HG03378 (cell line): ENCODE data around the gene CLDN16.

ENCODE experiments used
- ATAC-seq: cut with Tn5 transposase; IDR thresholded peaks from one replicate; pipeline ENCODE4 v1.9.1; 2021; ENCODE audit warnings: mild to moderate bottlenecking, moderate library complexity; ENCODE audit not compliant: unreplicated experiment

Gene CLDN16, protein sequence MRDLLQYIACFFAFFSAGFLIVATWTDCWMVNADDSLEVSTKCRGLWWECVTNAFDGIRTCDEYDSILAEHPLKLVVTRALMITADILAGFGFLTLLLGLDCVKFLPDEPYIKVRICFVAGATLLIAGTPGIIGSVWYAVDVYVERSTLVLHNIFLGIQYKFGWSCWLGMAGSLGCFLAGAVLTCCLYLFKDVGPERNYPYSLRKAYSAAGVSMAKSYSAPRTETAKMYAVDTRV

DNA sequence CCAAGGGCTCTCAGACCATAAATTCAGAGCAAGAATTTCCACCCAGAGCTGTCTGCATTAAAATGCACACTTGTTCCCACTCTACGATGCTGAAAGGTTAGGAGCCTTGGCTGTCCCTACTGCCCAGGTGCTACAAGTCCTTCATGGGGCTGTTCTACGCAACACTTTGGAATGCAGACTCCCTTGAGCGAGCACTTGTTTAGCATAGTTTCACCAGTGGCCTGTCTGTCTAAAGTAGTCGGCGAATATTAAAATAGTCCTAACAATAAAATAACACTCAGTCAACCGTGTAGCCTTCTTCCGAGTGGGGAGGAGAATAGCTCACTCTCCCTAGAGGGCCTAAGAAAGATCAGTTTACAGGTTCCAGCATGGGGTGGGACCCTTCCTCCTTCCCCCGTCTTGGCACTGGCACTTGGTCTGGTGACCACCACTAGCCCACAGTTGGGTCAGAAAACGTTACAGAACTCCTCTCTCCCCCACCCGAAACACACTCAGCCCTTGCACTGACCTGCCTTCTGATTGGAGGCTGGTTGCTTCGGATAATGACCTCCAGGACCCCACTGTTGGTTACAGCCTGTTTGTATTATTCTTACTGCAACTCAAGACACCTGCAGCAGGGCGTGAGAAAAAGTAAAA lies at the start of gene CLDN16:
CLDN16 (plus strand) TSS at position 586 of the 636 bp plus-strand sequence. CDS start 167 bp downstream, outside the sequence.
- no peak for ATAC-seq

DNA sequence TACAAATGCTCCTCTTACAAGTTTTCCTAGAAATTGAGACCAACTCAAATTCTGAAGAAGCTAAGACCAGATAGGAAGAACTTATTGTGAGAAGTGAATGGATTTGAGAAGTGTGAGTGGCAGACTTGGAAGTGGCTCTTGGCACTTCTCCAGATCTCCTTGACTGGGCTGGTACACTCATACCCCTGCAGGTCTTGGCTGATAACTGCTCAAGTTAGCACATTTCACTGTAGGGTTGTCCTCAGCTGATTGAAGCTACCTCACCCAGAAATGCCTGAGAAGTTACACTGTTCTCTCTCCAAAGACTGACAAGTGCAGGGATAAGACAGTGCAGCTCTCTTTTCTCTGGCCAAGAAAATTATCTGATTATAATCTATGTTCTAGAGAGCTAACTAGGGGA lies 49.2 kb upstream of the CLDN16 start:
- ATAC-seq: no peak

DNA sequence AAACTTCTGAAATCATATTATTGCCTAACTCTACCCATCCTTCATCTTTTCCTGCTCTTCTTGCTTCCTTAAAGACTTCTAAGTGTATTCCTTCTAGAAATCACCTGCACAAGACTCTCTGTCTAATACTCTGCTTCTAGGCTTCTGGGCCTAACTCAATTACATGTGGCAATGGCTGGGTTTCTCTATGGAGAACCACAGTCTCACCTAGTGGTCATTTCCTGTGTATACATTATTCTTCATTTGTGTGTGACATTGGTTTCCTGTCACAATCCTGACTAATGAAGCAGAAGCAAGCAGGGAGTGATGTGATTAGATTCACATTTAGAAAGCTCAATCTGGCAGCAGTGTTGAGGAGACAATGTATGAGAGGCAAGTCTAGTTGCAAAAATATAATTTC lies 48.8 kb upstream of the CLDN16 start:
- ATAC-seq: peak; percentile 70

DNA sequence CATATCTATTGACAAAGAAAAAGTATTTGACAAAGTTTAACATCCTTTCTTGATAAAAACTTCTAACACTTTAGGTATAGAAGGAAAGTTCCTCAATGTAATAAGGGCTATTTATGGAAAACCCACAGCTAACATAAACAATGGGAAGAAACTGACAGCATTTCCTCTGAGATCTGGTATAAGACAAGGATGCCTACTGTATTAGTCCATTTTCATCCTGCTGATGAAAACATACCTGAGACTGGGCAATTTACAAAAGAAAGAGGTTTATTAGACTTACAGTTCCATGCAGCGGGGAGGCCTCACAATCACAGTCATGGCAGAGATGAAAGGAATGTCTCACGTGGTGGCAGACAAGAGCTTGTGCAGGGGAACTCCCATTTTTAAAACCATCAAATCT lies 47.9 kb upstream of the CLDN16 start:
- ATAC-seq: no peak

DNA sequence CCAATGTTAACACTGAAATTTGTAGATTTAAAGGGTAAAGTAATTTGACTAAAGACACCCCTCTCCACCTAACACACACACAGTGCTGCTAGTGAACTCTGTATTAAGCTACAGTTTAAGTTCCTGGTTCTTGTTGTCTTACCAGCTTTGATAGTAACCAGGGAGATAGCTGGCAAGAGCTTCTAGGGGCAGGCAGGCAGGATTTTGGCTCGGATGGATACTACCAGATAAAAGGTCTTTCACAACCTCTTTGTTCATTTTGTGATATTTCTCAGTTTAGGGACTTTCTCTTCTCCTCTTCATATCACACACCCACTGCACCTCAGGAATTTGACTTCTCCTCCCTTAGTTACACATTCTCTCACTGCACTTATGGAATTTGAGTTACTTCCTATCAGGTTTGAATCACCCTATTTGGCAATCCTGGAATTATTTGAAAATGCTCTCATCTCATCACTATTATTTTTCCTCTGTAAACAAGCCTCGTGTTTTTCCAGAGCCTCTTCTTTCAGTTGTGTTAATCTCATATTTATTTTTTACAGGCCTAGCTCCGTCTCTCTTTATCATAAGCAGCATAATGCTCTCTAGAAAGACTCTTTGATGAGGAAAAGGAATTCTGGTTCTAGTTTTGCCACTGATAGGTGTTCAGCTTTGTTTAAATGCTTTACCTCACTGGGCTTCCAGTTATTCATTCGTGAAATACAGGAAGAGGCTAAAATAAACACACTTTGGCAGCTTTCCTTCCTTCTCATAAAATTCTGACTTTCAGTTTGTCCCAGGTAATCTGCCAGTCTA lies 42.7 kb upstream of the CLDN16 start:
- ATAC-seq: no peak

DNA sequence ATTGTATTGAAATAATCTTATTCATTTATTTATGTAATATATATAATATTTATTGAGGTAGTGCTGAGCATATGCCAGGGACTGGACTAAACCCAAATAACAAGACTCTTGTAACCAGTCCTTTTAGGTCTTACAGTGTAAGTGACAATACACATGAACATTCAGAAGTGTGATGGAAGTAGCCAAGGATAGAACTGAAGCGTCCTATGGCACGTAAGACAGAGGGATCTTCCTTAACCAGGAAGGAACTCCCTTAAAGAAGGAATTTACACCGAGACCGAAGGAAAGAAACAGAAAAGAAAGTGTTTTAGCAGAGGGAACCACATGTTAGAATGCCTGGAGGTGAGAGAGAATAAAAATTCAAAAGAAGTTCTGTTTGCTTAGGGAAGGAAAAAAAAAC lies 42.1 kb upstream of the CLDN16 start:
- ATAC-seq: no peak

DNA sequence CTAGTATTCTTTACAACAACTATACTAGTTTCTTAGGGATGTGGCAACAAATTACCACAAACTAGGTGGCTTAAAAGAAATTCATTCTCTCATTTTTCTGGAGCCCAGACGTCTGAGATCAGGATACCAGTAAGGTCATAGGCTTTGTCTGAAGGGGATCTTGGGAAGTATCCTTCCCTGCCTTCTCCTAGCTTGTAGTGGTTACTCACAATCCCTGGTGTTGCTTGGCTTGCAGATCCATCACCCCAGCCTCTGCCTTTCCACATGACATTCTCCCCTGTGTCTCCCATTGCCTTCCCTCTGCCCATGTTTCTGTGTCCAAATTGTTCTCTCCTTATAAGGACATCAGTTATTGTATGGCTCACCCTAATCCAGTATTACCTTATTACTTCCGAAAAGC lies 41.4 kb upstream of the CLDN16 start:
- ATAC-seq: no peak

DNA sequence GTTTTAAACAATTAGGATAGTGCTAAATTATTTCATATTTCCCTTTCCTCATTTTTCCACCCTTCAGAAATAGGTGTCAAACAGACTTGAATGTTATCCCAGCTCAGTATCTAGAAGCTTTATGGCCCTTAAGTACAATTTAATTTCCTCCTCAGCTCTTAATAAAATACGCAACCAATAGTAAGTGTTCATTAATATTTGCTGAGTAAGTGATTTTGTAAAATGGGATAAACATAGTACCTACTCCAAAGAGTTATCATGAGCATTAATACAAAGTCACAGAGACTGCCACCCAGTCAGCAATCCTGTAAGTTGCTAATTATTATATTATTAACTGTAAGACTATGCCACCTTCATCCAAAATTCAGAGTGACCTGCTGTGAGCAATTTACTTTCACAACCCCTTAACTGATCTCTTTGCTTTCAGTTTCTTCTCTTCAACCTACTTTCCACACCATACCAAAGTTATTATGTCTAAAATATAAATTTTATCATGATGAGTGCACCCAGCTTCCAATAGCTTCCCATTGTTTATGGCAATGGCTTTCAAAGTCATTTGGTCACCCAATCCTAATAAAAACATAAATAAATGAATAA lies 35.0 kb upstream of the CLDN16 start:
- ATAC-seq: no peak

DNA sequence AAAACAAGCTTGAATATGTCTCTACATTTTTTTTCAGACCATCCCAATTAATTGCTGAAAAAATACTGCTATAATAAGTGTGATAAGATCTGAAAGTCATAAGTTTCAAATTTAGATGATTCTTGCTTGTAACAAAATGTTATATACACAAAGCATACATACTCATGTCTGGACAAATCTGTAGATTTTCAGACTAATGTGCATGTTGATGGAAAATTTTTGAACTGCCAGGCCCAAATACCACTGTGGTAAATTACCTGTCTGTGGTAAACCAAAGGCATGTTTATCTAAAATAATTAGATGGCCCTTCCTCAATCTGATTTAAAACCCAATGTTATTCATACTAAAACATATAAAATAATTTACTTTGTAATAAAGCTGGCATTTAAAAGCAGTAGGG lies 31.7 kb upstream of the CLDN16 start:
- ATAC-seq: no peak

DNA sequence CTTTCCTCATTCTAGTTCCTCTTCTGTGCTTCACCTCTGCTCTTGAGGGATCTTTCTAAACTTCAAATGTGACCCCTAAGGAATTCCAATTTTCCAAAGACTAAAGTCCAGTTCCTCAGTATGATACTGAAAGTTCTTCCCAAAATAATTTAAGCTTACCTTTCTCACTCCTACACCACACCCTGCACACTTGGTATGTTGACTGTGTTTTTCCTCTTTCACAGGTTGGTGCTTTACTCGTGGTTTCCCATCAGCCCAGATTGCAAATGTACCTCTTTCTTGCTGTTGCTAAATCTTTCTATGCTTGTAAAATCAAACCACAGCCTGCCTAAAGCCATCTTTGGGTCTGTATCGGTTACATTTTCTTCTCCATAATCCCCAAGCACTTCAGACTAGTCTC lies 30.5 kb upstream of the CLDN16 start:
- no peak for ATAC-seq

DNA sequence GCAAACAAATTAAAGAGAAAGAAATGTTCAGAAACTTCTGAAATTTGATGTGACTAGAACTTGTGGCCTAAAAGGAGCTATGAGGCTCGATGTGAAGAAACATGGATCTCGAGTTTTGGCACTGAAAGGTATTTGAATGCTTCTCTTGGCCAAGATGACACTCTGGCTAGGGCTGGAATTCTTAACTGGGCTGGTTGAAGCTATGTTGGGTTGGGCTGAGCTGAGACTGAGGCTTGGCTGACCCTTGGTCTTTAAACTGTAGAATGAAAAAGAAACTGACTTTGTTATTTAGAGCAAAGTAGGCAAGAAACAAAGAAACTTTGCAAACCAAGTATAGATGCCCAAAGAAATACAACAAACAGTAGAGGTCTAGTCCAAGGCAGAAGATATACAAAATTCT lies 28.1 kb upstream of the CLDN16 start:
- no peak for ATAC-seq

DNA sequence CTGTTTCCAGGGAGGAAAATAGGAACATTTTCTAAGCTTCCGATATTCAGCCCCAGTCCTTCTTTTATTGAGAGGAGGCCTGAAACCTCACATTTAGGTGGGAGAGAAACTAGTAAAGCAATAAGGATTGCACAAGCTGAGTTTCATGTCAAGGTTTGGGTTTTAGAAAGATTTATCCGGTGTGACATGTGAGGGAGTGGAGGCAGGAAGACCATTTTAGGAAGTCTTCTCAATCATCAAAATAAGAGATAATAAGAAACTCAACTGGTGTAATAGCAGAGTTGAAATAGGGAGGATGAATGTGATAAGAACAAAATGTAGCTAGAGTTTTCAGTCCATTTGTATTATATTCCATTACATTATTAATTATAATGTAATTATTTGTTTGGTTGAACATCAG lies 27.7 kb upstream of the CLDN16 start:
- ATAC-seq: no peak

DNA sequence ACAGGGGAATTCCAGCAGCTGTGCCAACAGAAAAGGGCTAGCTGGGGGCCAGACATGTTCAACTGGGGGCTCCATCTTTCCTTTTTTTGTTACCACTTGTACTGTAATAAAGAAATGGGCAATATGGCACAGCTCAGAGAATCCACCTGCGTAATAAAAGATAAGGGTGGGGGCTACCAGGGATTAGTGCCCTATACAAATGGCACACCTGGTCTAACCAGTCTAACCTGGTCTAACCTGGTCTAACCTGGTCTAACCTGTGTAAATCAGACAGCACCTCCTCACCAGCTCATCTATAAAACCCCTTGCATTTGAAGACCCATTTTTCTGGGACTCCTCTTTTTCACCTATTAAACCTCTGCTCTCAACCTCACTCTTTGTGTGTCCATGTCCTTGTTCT lies 26.2 kb upstream of the CLDN16 start:
- ATAC-seq: no peak

DNA sequence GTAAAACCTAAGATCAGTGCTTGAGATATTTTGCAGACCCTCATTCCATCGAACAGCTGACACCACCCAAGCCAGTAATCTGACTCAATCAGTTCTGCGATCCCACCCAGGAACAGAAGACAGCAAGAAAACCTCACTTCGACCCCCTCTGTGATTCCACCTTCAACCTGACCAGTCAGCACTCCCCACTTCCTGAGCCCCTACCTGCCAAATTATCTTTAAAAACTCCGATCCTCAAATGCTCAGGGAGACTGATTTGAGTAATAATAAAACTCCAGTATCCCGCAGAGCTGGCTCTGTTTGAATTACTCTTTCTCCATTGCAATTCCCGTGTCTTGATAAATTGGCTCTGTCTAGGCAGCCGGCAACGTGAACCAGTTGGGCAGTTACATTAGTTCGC lies 25.7 kb upstream of the CLDN16 start:
- ATAC-seq: no peak

DNA sequence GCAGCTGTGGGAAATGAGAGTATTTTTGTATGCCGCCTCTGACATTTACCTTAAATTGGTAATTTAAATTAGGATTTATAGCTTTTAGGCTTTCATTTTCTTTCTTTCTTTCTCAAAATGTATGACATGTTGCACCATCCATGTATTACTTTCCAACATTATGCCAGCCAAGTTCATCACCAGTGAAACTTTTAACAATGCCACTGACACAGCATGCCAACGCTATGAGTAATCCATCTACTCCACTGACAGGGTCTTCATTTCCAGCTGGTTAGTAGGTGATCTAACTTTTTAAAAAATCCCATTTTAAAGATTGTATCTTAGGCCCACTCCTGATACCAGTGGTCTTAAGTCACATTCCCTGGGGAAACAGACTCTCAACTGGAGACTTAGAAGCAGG lies 21.8 kb upstream of the CLDN16 start:
- ATAC-seq: no peak

DNA sequence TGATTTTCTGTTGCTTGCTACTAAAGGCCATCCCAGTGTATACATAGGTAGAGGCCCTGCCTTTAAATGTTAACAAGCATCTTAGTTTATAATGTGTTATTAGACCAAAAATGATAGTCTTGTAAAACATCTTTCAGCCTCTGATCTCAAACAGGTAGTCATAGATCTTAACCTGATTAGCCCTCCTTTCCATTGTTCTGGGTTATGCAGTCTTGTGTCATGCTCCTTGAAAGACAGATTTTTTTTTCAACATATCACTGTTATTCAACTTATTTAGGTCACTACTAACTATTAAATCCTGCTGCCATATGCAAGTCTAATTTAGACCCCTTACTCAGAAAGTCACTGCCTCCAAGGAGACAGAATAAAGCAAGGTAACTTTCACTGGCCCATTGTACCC lies 19.1 kb upstream of the CLDN16 start:
- ATAC-seq: no peak

DNA sequence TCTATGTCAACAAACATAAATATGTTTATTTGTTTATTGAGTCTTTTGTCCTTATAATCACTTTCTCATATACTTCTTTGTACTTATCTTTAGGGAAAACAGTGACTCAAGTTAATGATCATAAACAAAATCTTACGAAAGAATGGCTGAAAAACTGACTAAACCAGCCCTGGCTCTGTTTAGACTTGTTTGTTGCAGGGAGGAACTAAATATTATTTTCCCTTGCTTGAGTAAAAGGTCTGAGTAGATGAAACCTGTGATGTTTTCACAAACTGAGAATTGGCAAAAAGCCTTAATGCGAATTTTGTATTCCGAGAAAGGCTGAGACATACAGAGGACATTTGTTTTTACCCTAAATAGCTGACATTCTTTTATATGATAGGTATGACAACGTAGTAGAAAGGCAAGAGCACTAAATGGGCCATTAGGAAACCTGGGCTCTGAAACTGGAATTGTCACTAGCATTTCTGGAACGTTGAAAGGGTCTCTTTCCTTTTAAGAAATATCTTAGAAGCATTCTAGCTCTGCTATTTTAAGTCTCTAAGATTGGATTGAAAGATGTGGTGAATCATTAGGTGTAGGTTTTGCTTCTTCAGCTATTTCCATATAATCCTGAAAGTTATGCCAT lies 18.2 kb upstream of the CLDN16 start:
- ATAC-seq: no peak

DNA sequence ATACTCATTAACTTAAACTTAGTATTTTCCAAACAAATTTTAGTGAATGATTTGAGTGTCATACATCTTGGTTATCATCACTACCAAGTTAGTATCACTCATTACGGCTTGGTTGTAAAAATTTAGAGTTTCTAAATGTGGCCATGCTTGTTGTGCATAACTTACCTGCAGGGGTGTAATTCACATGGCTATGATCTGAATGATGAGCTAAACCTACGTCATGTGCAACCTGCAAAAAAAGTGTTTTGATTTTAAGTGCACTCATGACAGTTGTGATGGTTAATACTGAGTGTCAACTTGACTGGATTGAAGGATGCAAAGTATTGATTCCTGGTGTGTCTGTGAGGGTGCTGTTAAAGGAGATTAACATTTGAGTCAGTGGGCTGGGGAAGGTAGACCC lies 17.6 kb upstream of the CLDN16 start:
- no peak for ATAC-seq

DNA sequence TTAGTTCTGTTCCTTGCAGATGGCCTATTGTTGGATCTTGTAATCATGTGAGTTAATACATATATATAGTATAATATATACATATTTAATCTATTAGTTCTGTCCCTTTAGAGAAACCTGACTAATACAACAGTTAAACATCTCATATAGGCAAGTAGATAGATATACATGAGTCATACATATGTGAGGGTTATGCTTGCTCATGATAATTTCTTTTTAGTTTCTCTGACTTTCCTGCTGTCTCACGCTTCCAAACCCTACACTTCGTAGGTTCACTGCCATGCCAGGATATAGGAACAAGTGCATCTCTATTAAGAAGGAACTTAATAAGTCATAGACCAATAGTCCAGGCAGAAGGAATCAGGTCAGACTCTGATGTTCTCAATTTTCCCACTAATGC lies 16.8 kb upstream of the CLDN16 start:
- ATAC-seq: no peak

DNA sequence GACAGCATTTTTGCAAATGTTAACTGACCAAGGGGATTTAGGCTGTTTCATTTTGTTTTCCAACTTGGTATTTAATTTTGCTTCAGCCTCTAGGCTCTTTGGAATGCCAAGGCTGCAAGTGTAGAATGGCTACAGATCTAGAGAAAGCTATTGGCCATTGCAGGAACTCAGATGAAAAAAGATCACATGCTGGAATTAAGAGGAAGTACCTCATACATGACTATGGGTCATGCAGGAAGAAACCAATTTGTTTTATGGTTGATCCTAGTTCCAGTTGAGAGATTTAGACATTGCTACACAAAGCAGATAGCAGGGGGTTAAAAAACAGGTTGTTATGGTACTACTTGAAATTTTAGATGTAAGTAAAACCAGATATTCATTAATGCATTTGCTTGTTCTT lies 12.7 kb upstream of the CLDN16 start:
- no peak for ATAC-seq

DNA sequence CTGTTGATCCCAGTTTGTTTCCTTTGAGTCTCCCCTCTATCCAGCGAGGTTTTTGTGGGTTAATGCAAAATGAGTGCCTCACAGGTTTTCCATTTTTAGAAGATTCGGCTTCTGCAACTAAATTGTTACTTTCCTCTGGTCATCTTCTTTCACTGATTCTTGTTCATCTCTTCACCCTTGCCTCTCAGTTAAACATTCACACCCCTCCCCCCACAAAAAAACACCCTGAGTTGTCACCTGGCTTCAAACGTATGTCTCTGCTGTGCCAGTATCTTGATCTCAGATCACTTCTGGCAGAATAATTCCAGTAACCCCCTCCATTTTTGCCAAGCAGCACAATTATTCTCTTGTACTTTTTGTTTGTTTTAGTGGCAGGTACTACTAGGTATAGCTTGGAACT lies 12.3 kb upstream of the CLDN16 start:
- no peak for ATAC-seq
